ENCODE results near the gene AHSP. TPM values are rescaled to one million over a fixed set of nuclear protein-coding genes. Genes with fewer than 3 reads are reported as not detected.
A peak's percentile ranks its signal among the peaks of the same experiment; 100 is the strongest.
"Not testable (repeated sequence)": the region's sequence is repeated elsewhere in the genome, so short reads cannot be mapped to it uniquely, and the experiment has no call there.

Gene AHSP
- total RNA-seq, 1 experiment from 2014 or later: not detected

GRCh38 chr16:31507929-31508705 lies 19.6 kb upstream of the AHSP start, which contains the start of gene RUSF1:
RUSF1 (minus strand) TSS chr16:31508391; CDS start chr16:31508373, 18 bp downstream.
- Histone ChIP-seq H3K4me1 (replicated peaks) (peaks cover 11% of the 10 kb centered on the region), H3K27ac (peak within 1 kb of the TSS; percentile 93), H3K9me3 (replicated peaks) (peaks cover 10% of the 10 kb centered on the region), H3K4me3 (peak within 1 kb of the TSS; percentile 82), H3K36me3 (peaks cover 12% of the 10 kb centered on the region), H3K27me3 (replicated peaks) (no peaks in the 10 kb centered on the region)
- peak; percentile 88 to 92 for DNase-seq (ENCODE audit: low read depth in 1 of 2, low spot score in 2 of 2)

GRCh38 chr16:31508706-31509195 lies 18.9 kb upstream of the AHSP start:
- peaks cover 10% of the 10 kb centered on the region for H3K9me3 ChIP-seq (replicated peaks)
- peak overlapping the region; percentile 93 for H3K27ac ChIP-seq
- no peak for DNase-seq (ENCODE audit: low read depth in 1 of 2, low spot score in 2 of 2)
- no peaks in the 10 kb centered on the region for H3K27me3 ChIP-seq (replicated peaks)
- H3K4me1 ChIP-seq (replicated peaks): peaks cover 17% of the 10 kb centered on the region
- peaks cover 12% of the 10 kb centered on the region for H3K36me3 ChIP-seq
- peak overlapping the region; percentile 82 for H3K4me3 ChIP-seq

- H3K9me3 ChIP-seq (replicated peaks): peaks cover 10% of the 10 kb centered on the region
- no peak overlapping the region; the same call in 1 of the 2 replicates for H3K27ac ChIP-seq
- DNase-seq (ENCODE audit: low read depth in 1 of 2, low spot score in 2 of 2): peak; percentile 59 to 62
Observed at GRCh38 chr16:31513126-31513525, 14.6 kb upstream of the AHSP start.

GRCh38 chr16:31513884-31514283 lies 13.8 kb upstream of the AHSP start:
- no peak overlapping the region for H3K27ac ChIP-seq

More at GRCh38 chr16:31513126-31513525, 14.6 kb upstream of the AHSP start:
- H3K4me3 ChIP-seq: no peak overlapping the region
- no peaks in the 10 kb centered on the region for H3K27me3 ChIP-seq (replicated peaks)
- peaks cover 18% of the 10 kb centered on the region for H3K4me1 ChIP-seq (replicated peaks)
- H3K36me3 ChIP-seq: peaks cover under 1% of the 10 kb centered on the region

GRCh38 chr16:31517800-31518402 lies 9.8 kb upstream of the AHSP start:
- no peak for DNase-seq (ENCODE audit: low read depth in 1 of 2, low spot score in 2 of 2)
- Histone ChIP-seq H3K4me1 (replicated peaks) (peaks cover 9% of the 10 kb centered on the region), H3K4me3 (no peak overlapping the region), H3K27me3 (replicated peaks) (no peaks in the 10 kb centered on the region), H3K36me3 (no peaks in the 10 kb centered on the region), H3K27ac (no peak overlapping the region), H3K9me3 (replicated peaks) (no peaks in the 10 kb centered on the region; the same call in 1 of the 2 replicates)

More at GRCh38 chr16:31513884-31514283, 13.8 kb upstream of the AHSP start:
- H3K36me3 ChIP-seq: no peaks in the 10 kb centered on the region
- H3K4me3 ChIP-seq: no peak overlapping the region
- H3K9me3 ChIP-seq (replicated peaks): peaks cover 10% of the 10 kb centered on the region
- H3K4me1 ChIP-seq (replicated peaks): peaks cover 18% of the 10 kb centered on the region
- no peaks in the 10 kb centered on the region for H3K27me3 ChIP-seq (replicated peaks)
- no peak for DNase-seq (ENCODE audit: low read depth in 1 of 2, low spot score in 2 of 2)

- H3K27me3 ChIP-seq (replicated peaks): no peaks in the 10 kb centered on the region
- no peak overlapping the region for H3K4me3 ChIP-seq
- H3K36me3 ChIP-seq: no peaks in the 10 kb centered on the region
- no peak for DNase-seq (ENCODE audit: low read depth in 1 of 2, low spot score in 2 of 2)
- no peak overlapping the region for H3K27ac ChIP-seq
- H3K4me1 ChIP-seq (replicated peaks): no peaks in the 10 kb centered on the region
- no peaks in the 10 kb centered on the region for H3K9me3 ChIP-seq (replicated peaks)
Observed at GRCh38 chr16:31519759-31520431, 7.8 kb upstream of the AHSP start.

GRCh38 chr16:31521368-31521767 lies 6.3 kb upstream of the AHSP start:
- H3K27me3 ChIP-seq (replicated peaks): no peaks in the 10 kb centered on the region
- no peak for DNase-seq (ENCODE audit: low read depth in 1 of 2, low spot score in 2 of 2)
- H3K36me3 ChIP-seq: no peaks in the 10 kb centered on the region
- no peaks in the 10 kb centered on the region for H3K4me1 ChIP-seq (replicated peaks)
- no peaks in the 10 kb centered on the region for H3K9me3 ChIP-seq (replicated peaks)
- no peak overlapping the region for H3K27ac ChIP-seq
- H3K4me3 ChIP-seq: no peak overlapping the region

GRCh38 chr16:31522071-31522470 lies 5.6 kb upstream of the AHSP start:
- Histone ChIP-seq H3K27me3 (replicated peaks) (no peaks in the 10 kb centered on the region), H3K36me3 (no peaks in the 10 kb centered on the region), H3K4me1 (replicated peaks) (no peaks in the 10 kb centered on the region), H3K9me3 (replicated peaks) (no peaks in the 10 kb centered on the region), H3K27ac (no peak overlapping the region), H3K4me3 (no peak overlapping the region)
- no peak for DNase-seq (ENCODE audit: low read depth in 1 of 2, low spot score in 2 of 2)

GRCh38 chr16:31523768-31524167 lies 3.9 kb upstream of the AHSP start:
- not testable (repeated sequence) for H3K4me3 ChIP-seq; H3K9me3 ChIP-seq (replicated peaks); H3K4me1 ChIP-seq (replicated peaks); H3K27ac ChIP-seq; H3K27me3 ChIP-seq (replicated peaks); H3K36me3 ChIP-seq; DNase-seq (ENCODE audit: low read depth in 1 of 2, low spot score in 2 of 2)

GRCh38 chr16:31525113-31525512 lies 2.6 kb upstream of the AHSP start:
- H3K36me3 ChIP-seq: no peaks in the 10 kb centered on the region
- no peak for DNase-seq (ENCODE audit: low read depth in 1 of 2, low spot score in 2 of 2)
- peaks cover 10% of the 10 kb centered on the region; the same call in 1 of the 2 replicates for H3K27me3 ChIP-seq (replicated peaks)
- H3K9me3 ChIP-seq (replicated peaks): no peaks in the 10 kb centered on the region
- no peak overlapping the region for H3K27ac ChIP-seq
- no peaks in the 10 kb centered on the region for H3K4me1 ChIP-seq (replicated peaks)
- H3K4me3 ChIP-seq: no peak overlapping the region

- H3K36me3 ChIP-seq: no peaks in the 10 kb centered on the region
- DNase-seq (ENCODE audit: low read depth in 1 of 2, low spot score in 2 of 2): no peak
- no peaks in the 10 kb centered on the region for H3K4me1 ChIP-seq (replicated peaks)
- H3K4me3 ChIP-seq: no peak overlapping the region
- H3K9me3 ChIP-seq (replicated peaks): no peaks in the 10 kb centered on the region
- peaks cover 17% of the 10 kb centered on the region for H3K27me3 ChIP-seq (replicated peaks)
- H3K27ac ChIP-seq: no peak overlapping the region
Observed at GRCh38 chr16:31528523-31529107, 915 bp downstream of the AHSP start.

- H3K9me3 ChIP-seq (replicated peaks): no peaks in the 10 kb centered on the region
- H3K36me3 ChIP-seq: no peaks in the 10 kb centered on the region
- no peak for DNase-seq (ENCODE audit: low read depth in 1 of 2, low spot score in 2 of 2)
- H3K27me3 ChIP-seq (replicated peaks): peaks cover 17% of the 10 kb centered on the region
- H3K4me3 ChIP-seq: no peak overlapping the region
- no peak overlapping the region for H3K27ac ChIP-seq
- no peaks in the 10 kb centered on the region for H3K4me1 ChIP-seq (replicated peaks)
Observed at GRCh38 chr16:31529108-31529936, 1.6 kb downstream of the AHSP start.

GRCh38 chr16:31529937-31530312 lies 2.2 kb downstream of the AHSP start:
- Histone ChIP-seq H3K36me3 (no peaks in the 10 kb centered on the region), H3K27me3 (replicated peaks) (peaks cover 17% of the 10 kb centered on the region), H3K9me3 (replicated peaks) (no peaks in the 10 kb centered on the region), H3K4me1 (replicated peaks) (no peaks in the 10 kb centered on the region), H3K4me3 (no peak overlapping the region), H3K27ac (no peak overlapping the region)
- no peak for DNase-seq (ENCODE audit: low read depth in 1 of 2, low spot score in 2 of 2)
